NCI-H1092 treated with DMSO at 0.1 percent for 48 hours (cell line): ENCODE data around the gene PER3.
A peak's percentile ranks its signal among the peaks of the same experiment; 100 is the strongest.

Experiments used
- DNase-seq: peaks from one replicate; lab custom pipeline; 2025; lab: John Stamatoyannopoulos, UW

Gene PER3

GRCh38 chr1:7873801-7874795 lies 90.0 kb downstream of the PER3 start:
- no peak for DNase-seq

- DNase-seq: no peak
These were observed 93.9 kb downstream of the PER3 start for GRCh38 chr1:7878027-7878426.

DNA sequence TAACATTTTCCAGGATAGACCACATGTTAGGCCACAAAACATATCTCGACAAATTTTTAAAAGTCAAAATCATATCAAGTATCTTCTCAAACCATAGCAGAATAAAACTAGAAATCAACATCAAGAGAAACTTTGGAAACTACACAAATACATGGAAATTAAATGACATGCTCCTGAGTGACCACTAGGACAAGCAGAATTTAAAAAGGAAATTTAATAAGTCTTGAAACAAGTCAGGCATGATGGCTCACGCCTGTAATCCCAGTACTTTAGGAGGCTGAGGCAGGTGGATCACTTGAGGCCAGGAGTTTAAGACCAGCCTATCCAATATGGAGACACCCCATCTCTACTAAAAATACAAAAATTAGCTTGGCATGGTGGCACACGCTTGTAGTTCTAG lies 95.1 kb downstream of the PER3 start:
- DNase-seq: no peak

- DNase-seq: no peak
These were observed 100.7 kb downstream of the PER3 start for GRCh38 chr1:7884757-7885156.

GRCh38 chr1:7885513-7886404 lies 101.7 kb downstream of the PER3 start:
- DNase-seq: no peak

DNA sequence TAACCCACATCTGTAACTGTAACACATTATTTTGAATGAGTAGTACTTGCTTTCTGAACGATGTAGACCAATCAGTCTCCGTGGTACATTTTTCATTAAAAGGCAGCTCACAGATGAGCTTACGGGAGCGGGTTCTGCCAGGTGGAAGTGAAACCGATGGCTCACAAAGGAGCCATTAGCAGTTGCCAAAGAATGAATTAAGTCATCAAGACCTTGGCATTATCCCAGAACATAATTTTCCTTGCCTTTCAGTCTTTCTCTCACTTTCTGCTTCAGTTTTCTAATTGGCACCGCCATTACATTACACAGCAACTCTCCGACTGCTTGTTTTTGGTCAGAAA lies 102.3 kb downstream of the PER3 start:
- peak; percentile 73 for DNase-seq

- no peak for DNase-seq
These were observed 104.4 kb downstream of the PER3 start for GRCh38 chr1:7888248-7889081.

- DNase-seq: no peak
These were observed 106.8 kb downstream of the PER3 start for GRCh38 chr1:7890853-7891252.

GRCh38 chr1:7891804-7892203 lies 107.7 kb downstream of the PER3 start:
- DNase-seq: no peak

DNA sequence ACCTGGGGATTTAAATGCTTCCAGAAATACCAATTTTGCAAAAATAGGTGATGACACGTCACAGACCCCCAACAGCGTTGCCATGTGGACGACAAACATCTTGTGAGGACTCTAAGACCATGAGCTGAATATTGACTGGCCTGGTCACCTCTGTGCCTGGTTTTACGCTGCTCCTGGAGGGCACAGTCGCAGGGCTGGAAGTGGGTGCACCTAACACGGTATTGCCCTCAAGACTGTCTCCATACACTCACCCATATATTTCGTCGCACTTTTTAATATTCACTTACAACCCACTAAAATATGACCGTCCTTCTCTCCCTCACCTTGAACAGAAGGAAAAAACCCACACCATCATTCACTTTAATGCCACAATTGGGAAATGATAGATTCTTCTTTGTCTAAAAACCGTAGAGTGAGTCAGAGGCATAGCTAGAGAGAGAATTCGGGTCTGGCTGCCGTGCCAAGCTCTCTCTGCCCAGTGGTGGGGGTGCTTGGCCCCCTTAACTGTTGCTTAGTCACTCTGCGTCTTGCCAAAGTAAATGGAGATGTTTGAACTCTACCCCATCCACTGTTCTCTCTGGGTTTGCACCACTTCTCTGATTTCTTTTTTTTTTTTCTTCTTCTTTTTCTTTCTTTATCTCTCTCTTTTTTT lies 109.6 kb downstream of the PER3 start:
- DNase-seq: no peak
